Psoas muscle (tissue), 8 donors: ENCODE measurements around the gene CTDSPL2. TPM values are rescaled to one million over a fixed set of nuclear protein-coding genes. Genes with fewer than 3 reads are reported as not detected.

Experiments used
- ATAC-seq, 4 donors: fragments of 200-7000 bp; cut with Tn5 transposase; one replicate each; pipeline ENCODE4 v1.9.1; 2020; ENCODE audit warnings: moderate library complexity in 3 of 4, mild to moderate bottlenecking in 2 of 4
- DNase-seq, 2 donors: peaks; one replicate each; pipeline ENCODE4 v3.0.0-alpha.2; 2020
- H3K27ac ChIP-seq: fragments of 200-600 bp; one replicate; pipeline ENCODE4 v1.8.0; 2022
- H3K27me3 ChIP-seq, 3 donors: fragments of 200-600 bp in 1 of 3; one replicate each; pipeline versions ENCODE4 v1.6.1 to v1.8.0; 2013 to 2022; ENCODE audit warnings: low read length in 2 of 3, mild to moderate bottlenecking in 2 of 3, moderate library complexity in 1 of 3; ENCODE audit not compliant: insufficient read depth in 3 of 3
- H3K36me3 ChIP-seq, 2 donors: fragments of 200-600 bp in 1 of 2; one replicate each; pipeline versions ENCODE4 v1.6.1 to v1.8.0; 2013 to 2022; ENCODE audit warnings: low read depth in 1 of 2, mild to moderate bottlenecking in 1 of 2, moderate library complexity in 1 of 2; ENCODE audit not compliant: insufficient read depth in 1 of 2
- H3K4me1 ChIP-seq: fragments of 200-600 bp; one replicate; pipeline ENCODE4 v1.8.0; 2022
- H3K4me3 ChIP-seq: fragments of 200-600 bp; one replicate; pipeline ENCODE4 v1.8.0; 2022; ENCODE audit warnings: mild to moderate bottlenecking
- H3K9me3 ChIP-seq: fragments of 200-600 bp; one replicate; pipeline ENCODE4 v1.8.0; 2022
- CTCF ChIP-seq: fragments of 200-600 bp; IDR thresholded peaks from one replicate; pipeline ENCODE4 v1.8.0; 2022; ENCODE audit warnings: antibody characterized with exemption
- WGBS, 3 donors: extraction: QIAGEN DNeasy Blood & Tissue Kit; methylation state at CpG; one replicate each; pipeline versions ENCODE4 v1.1.6 to v1.1.7; 2013; 5-methylcytosine and 5-hydroxymethylcytosine counted together
- intact Hi-C, 2 donors: fragments of 100-400 bp; cut with DNase I; formaldehyde crosslinking; loops; one replicate each; pipeline versions ENCODE4 v1.11.0 to v1.14.2; 2022
- polyA plus RNA-seq, 3 donors: library from polyadenylated mRNA; stranded (reverse); fragments of 200-250 nt; gene quantifications; one replicate each; pipeline ENCODE4 v1.2.3, GENCODE V29; 2013
- total RNA-seq, 4 donors: library from RNA; stranded (reverse); fragmentation: NEBNext Ultra II Directional in 2 of 4; extraction: Animal tissue kit (Norgen Biotek cat#: 25700) in 2 of 4; gene quantifications; one replicate each; pipeline versions ENCODE4 v1.2.1 to v1.2.4, GENCODE V29; 2021 to 2023
- donor health status: healthy with polysubstance abuse.
- donor health status: DM: no; HTN: no; CAD: no; lungs with moderate emphysema.
- donor health status: Bipolar disorder and iron deficiency.
- donor health status: healthy.
- donor health status: DM: yes; HTN: yes; CAD: no.
- donor health status: DM: no; HTN: no; CAD: no.
- donor health status: DM: no; HTN: no; CAD: no.
- donor health status: DM: yes; HTN: yes; CAD: no.

Gene CTDSPL2
- total and polyA plus RNA-seq, 7 donors = 3.2 to 18.1 (median 12.1) TPM

GRCh38 chr15:44490622-44491021, 63.2 kb downstream of the CTDSPL2 start:
- no peaks in the 10 kb centered on the region for H3K27me3 ChIP-seq
- no peak overlapping the region for H3K4me3 ChIP-seq
- H3K9me3 ChIP-seq = no peaks in the 10 kb centered on the region
- H3K4me1 ChIP-seq = peaks cover 5% of the 10 kb centered on the region
- intact Hi-C loops = no loop called here
- H3K27ac ChIP-seq = no peak overlapping the region
- ATAC-seq = no peak
- no peak for DNase-seq
- WGBS, 3 donors = 77 to 86% (median 79%) methylated on average over 3 of the region's 3 CpGs
- peaks cover 8 to 67% of the 10 kb centered on the region in 2 donors for H3K36me3 ChIP-seq
- no peak for TF ChIP-seq CTCF

- 91 to 94% (median 92%) methylated on average over 7 of the region's 7 CpGs for WGBS, 3 donors
- ATAC-seq = no peak
- no peak for TF ChIP-seq CTCF
- DNase-seq = no peak
- Histone ChIP-seq H3K27ac (no peak overlapping the region), H3K27me3 (no peaks in the 10 kb centered on the region), H3K9me3 (no peaks in the 10 kb centered on the region), H3K4me1 (no peaks in the 10 kb centered on the region), H3K36me3 (peaks cover 8 to 78% of the 10 kb centered on the region in 2 donors), H3K4me3 (no peak overlapping the region)
- intact Hi-C loops = no loop called here
These were observed 64.6 kb downstream of the CTDSPL2 start for GRCh38 chr15:44492040-44492439.

- ATAC-seq = no peak
- 84 to 91% (median 87%) methylated on average over 3 of the region's 3 CpGs for WGBS, 3 donors
- Histone ChIP-seq H3K4me1 (no peaks in the 10 kb centered on the region), H3K4me3 (no peak overlapping the region), H3K27me3 (no peaks in the 10 kb centered on the region), H3K9me3 (no peaks in the 10 kb centered on the region), H3K27ac (no peak overlapping the region), H3K36me3 (peaks cover 3 to 78% of the 10 kb centered on the region in 2 donors)
- DNase-seq = no peak
- intact Hi-C loops = no loop called here
- no peak for TF ChIP-seq CTCF
These were observed 65.2 kb downstream of the CTDSPL2 start for GRCh38 chr15:44492672-44493071.

- Histone ChIP-seq H3K27ac (no peak overlapping the region), H3K36me3 (peaks cover 2 to 86% of the 10 kb centered on the region in 2 donors), H3K4me1 (no peaks in the 10 kb centered on the region), H3K9me3 (no peaks in the 10 kb centered on the region), H3K27me3 (no peaks in the 10 kb centered on the region), H3K4me3 (no peak overlapping the region)
- no peak for DNase-seq
- intact Hi-C loops = no loop called here
- 94 to 96% (median 95%) methylated on average over 8 of the region's 8 CpGs for WGBS, 3 donors
- ATAC-seq = no peak
- TF ChIP-seq CTCF = no peak
These were observed 68.1 kb downstream of the CTDSPL2 start for GRCh38 chr15:44495562-44495961.

- 81 to 90% (median 83%) methylated on average over 3 of the region's 3 CpGs for WGBS, 3 donors
- intact Hi-C loops = loop anchor here (10.0 kb wide), 1 partner anchor 216 kb away; the partner anchor contains the start of gene GOLM2 (in 2 of the 2)
- H3K36me3 ChIP-seq = peaks cover 0 to 70% of the 10 kb centered on the region in 2 donors
These were observed 73.1 kb downstream of the CTDSPL2 start for GRCh38 chr15:44500555-44500954.

More at GRCh38 chr15:44500555-44500954, 73.1 kb downstream of the CTDSPL2 start:
- no peak for TF ChIP-seq CTCF
- Histone ChIP-seq H3K27me3 (no peaks in the 10 kb centered on the region), H3K4me3 (no peak overlapping the region), H3K27ac (no peak overlapping the region), H3K4me1 (no peaks in the 10 kb centered on the region), H3K9me3 (no peaks in the 10 kb centered on the region)
- ATAC-seq = no peak
- DNase-seq = no peak
